GM21381 (cell line): ENCODE data around the gene ANKS6.

Experiments
- ATAC-seq: cut with Tn5 transposase; IDR thresholded peaks from one replicate; pipeline ENCODE4 v1.9.1; 2021; ENCODE audit warnings: mild to moderate bottlenecking, moderate library complexity; ENCODE audit not compliant: unreplicated experiment

The ANKS6 gene

DNA sequence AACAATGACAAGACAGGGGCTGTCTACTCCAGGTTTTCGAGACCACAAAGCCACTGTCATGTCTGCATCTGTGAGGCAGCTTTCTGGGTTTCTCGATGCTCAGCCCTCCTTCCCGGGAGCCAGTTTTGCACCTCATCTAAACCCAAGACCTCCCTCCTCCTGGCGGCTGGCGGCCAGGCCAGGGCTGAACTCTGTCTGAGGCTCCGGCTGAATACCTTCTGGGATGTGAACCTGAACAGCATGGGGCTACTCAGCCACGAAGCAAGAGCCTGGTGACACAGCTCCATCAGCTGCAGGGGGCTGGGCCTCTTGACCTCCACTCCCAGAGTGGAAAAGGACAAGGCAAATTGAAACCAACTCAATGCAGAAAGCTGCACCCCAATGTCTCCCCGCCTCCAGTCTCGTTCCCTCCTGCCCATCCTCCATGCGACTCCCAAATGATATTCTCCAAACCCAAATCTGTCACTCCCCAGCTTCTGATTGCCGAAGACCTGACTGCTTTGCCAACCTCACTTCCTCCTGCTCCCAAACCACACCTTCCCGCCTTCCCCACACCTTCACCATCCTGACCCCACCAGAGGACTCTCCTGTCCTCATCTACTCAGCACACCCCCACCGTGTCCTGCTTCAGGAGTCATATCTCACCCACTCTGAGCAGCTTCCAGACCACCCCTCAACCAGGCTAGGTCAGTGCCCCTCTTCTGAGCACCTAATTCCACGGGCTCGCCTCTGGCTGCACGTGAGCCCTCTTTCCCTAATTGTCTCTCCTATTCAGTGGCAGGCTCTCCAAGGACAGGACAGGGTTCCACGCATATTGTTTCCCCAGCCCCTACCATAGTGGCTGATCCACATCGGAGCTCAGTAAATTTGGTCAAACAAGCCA, 4.5 kb downstream of the ANKS6 start:
- ATAC-seq, result no peak

DNA sequence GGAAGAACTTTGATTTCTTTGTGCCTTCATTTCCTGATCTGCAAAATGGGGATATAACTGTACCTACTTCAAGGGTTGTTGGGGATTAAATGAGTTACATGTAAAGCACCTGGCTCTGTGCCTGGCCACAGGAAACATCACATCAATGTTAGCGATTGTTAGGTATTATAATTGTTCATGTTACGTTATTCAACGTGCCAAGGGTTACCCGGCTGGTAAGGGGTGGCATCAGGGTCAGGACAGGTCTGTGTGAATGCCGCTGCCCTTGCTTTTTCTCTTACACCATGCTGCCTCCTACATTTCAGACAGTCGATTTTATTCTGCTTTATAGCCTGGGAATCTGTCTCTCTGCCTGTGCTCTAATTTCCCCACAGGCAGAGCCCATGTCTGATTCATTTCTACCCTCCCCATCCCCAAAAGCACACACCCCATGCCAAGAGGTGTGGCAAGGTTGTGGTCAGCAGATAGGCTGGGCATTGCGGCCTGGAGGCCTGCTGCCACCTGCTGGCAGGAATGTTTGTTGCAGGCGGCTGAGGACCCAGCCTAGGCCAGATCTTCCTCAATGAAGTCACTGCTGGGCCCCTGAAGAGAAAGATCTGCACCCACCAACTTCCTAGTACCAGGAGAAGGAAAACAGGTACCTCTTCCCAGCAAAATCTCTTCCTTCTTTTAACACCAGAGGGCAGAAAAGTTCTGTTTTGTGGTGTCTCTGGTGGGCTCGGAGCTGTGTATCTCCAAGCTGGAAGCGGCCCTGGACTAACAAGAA, 5.3 kb downstream of the ANKS6 start:
- ATAC-seq, result peak; percentile 66

DNA sequence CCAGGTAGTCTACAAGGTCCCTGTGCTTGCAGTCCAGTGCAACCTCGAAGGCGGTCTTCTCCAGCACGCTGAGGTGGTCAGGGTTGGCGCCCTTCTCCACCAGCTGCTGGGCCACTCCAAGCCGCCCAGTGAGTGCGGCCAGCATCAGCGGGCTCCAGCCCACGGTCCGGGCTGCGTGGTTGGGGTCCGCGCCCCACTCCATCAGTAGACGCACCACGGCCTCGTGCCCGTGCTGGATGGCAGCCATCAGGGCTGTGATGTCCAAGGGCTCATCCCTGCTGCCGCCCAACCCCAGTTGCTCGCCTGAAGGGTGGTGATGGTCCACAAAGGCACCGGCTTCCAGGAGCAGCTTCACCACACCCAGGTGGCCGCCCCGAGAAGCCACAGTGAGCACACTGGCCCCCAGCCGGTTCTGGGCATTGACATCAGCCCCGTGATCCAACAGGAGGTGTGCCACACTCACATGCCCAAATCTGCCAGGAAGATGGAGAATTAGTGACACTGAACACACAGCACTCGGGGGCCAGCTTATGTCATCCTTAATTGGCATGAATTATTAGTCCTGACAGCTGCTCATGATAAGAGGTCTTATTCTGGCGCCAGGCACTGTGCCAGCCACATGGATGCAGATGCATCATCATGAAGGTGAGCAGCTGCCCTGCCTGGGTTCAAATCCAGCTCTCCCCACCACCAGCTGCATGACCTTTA, 6.1 kb downstream of the ANKS6 start:
- no peak for ATAC-seq

DNA sequence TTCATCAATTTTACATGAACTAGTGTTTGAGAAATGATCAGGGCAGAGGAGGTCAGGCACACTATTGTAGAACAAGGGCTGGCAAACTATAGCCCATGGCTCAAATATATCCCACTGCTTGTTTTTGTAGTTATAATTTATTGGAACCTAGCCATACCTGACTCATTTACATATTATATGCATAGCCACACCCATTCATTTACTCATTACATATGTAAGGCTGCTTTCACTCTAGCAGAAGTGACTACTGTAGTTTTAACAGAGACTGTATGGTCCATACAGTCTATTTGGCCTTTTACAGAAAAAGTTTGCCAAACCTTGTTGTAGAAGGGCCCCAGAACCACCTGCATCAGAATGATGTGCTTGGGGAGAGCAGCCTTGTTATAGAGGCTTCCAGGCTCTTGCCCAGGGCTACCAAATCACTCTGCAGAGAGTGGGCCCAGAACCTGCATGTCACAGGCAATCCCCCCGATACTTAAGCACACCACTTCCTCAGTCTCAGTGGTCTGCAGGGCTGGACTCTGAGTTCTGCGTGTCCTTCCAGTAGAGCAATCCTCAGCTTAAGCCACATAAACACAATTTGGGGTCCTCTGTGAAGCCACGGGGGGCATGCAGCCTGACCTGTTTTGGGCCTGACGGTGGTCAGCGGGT, 6.7 kb downstream of the ANKS6 start:
- no peak for ATAC-seq

DNA sequence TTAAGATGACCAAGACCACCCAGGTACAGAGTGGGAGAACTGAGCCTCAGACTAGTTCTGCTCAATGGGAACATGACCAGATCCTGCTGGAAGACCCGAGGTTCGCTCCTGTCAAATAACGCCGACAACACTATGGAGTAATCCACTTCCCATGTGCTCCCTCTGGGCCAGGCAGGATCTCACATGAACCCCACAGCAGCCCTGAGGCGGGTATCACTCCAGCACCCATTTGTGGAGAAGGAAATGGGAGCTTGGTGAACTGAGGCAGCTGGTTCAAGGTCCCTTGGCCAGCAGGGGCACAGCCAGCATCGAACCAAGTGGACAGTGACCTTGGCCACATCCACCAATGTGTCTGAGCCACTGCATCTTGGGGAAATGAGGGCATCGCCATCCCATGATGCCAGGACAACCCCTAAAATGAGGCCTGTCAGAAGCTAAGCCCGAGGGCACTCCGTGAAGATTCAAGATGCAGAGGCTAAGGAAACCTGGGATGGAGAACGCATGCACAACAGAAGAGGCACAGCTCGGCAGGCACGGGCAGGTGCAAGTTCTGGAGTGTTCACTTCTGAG, 8.5 kb downstream of the ANKS6 start:
- ATAC-seq, result no peak

DNA sequence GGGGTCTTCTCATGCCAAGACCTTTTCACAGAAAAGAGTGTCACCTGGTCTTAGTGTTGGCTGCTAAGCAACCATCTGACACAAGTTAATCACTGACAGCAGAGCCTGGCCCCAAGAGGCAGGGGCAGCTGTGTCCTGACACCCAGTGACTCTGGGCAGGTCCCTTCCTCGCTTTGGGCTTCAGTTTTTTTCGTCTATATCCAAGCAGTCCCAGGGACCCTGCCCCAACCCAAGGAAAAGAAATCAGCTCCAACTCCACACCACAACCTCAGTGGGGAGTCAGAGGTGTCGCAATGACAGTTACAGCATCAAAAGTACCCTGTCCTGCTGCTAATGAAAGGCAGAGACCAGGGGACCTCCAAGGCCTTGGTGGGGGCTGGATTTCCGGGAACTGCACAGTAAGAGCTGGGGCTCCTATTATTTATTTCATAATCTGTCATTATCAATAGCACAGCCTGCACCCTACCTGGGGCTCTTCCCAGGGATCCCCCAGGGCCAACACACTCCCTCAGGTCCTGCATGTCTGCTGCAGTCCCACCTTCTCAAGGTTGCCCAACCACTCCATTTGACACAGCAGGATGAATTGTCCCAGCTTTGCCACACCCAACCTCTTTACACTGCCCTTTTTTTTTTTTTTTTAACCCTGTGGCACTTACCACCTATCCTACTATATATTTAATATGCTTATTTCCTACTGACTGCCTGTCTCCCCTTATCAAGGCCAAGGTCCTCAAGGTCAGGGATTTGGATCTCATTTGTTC, 9.4 kb downstream of the ANKS6 start:
- no peak for ATAC-seq

DNA sequence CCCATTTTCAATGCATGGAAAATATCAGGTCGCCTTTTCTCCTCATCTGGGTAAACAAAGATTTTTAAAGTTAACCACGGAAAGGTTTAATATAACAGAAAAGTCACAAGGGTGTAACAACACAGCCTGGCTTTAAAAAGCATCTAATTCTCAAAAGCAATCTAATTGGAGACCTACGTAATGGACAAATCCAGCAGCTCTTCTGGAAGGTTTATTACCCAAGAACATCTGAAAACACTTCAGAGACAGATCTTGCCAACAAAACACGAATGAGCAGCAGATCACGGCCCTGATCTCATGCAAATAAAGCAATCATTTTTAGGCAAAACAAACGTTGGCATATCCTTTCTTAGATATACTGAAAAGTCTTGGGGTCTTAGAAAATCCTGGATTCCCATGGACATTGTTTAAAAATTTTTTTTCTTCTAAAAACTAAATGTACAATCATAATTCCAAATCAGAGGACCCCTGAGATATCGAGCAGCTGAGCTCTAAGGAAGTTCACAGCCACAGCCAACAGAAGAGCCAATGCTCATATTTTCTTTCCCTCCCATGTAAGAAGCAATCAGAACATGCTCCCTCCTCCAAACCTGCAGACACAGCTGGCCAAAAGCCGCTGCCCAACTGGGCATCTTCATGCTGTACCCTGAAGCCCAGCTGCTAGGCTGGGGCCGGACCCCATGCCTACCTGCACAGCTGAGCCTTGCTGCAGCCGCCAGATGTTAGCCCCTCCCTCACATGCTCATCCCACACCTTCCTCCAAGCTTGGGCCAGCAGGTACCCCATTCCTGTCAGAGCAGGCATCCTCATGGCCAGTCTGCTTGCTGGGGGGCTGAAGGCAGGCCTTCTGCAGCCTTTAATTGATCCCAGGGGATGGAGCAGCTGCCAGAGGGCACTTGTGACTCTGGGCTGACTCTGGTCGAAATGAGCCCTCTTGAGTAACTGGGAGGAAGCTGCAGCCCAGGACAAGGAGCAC, 11.2 kb downstream of the ANKS6 start:
- no peak for ATAC-seq

DNA sequence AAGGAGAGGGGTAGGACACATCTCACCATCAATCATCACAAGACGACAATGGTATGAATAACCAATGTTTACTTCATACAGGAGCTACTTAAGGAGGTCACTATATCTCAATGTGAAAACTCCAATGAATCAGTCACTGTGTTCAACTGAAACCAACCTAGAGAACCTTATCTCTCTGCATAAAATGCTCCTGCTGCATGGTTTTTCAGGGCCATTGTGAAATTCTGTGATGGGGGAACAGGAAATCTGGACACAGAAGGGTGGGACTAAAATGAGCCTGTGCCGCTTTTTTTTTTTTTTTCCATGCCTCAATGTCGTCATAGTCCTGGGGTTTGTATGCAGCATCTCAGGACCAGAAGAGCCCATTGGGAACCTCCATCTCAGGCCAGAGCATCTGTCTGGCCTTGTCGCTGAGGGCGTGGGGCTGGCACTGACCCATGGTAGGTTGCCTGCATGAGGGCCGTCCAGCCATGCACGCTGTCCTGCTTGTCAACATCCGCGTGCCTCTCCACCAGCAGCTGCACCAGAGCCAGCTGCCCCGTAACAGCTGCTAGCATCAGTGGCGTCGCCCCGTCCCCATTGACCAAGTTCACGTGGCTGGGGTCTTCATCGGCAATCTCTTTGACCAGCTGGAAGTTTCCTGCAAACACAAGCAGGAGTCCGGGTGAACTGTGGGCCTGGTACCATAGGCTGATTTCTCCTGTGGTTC, 12.7 kb downstream of the ANKS6 start:
- ATAC-seq, result no peak

DNA sequence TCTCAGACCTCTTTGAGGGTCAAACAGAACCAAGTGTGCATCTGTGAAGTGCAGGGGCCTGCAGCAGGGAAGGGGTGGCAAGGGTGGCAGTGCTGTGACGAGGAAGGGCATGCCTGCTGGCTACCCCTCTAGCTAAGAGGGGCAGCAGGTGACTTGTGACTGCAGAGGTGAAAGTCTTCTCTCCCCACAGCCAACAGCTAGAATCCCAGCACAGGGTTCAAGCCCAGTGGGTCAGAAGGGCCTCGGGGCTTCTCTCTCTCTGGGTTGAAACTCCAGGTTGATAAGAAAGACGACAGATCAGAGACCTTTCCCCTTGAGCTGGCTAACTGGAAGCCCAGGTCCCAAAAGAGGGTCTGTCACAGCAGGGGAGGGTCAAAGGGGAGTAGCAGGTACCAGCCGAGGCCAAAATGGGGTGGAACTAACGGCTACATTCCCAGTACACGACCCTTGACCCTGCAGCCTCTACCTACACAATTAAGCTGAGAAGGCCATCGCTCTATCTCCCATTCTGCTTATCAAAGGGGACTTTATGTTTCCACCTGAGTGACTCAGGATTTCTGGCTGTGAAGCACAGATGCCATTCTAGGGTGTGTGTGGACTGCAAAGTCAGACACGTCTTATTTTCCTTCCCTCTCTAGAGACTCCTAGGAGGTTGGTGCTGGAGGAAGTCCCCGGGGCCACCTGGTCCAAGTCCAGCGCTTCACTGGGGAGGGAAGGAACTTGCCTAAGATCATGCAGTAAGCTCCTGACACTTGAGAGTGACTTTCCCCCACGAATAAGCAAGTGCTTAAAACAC, 14.6 kb downstream of the ANKS6 start:
- ATAC-seq, result no peak

DNA sequence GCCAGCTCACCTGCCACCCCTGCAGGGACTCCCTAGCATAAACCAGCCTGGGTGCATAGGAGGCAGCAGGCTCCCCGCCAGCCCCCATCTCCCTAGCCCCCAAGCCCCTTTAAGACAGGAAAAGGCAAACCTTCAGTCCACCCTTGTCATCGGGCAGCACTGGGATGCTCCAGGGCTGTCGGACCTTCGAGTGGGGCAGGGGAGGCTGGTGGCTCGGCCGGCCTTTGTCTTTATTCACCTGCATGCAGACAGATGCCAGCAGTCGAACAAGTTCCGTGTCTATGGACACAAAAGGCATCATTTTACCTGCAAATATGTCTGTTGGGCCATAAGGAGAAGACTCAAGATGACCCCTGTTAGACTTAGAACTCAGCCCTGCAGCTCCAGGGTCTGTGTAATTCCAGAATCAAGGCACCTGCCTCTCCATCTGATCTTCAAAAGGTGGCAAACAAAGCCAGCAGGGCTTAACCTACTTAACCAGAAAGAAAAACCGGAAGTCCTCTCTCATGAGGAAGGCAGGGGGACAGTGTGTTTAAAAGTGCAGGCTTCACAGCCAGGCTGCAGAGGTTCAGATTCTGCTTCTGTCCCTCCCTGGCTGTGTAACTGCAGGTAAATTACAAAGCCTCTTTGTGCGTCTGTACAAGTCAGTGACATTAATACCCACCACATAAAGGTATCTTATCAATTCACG, 16.2 kb downstream of the ANKS6 start:
- no peak for ATAC-seq

DNA sequence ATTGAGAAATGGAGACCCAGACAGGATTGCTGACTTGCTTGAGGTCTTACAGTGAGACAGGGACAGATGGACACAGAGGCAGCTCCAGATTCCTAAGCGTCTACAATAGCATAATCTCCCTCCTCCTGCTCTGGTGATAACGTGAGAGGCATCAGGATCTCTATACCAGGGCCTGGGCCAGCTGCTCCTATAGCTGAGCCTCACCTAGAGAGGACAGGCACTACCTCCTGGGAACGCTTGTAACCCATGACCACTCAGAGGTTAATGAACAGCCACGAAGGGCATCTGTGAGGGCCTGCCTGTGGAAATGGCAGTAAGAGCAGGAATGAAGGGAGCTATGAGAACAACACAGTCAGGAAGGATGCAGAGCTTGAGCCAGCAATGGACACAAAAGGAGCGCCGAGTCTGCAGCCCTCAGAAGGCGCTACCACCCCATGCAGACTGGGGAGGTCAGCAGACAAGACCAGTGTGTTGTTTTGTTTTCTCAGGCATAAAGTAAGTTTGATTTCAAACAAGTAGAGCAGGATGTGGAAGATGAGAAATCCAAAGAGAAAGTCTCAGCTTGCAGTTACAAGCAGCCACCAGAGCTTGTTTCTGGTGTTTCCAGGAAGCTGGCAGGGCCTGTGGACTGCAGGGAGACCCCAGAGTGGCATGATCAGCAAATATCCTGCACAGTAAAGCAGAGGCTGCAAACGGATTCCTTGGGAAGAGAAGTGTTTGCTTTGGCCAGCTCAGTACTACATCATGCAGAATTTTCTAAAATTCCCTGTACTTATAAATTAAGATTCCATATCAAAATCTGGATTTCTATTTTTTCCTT, 17.4 kb downstream of the ANKS6 start:
- no peak for ATAC-seq

DNA sequence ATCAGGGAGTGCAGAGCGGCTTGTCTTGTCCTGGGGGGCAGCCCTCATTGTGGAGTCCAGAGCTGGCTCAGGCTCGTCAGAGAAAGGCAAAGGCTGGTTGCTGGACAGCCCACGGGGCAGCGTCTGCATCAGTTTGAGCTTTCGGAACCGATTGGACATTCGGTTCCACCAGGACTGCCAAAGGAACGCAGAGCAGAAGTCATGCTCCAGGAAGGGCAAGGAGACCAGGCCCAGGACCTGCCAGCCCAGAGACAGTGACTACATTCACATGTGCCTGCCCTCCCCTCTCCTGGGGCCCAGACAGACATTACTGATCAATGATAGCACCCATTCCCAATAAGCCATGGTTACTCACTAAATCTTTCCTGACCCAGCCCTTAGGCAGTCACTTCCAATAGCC, 18.1 kb downstream of the ANKS6 start:
- no peak for ATAC-seq

DNA sequence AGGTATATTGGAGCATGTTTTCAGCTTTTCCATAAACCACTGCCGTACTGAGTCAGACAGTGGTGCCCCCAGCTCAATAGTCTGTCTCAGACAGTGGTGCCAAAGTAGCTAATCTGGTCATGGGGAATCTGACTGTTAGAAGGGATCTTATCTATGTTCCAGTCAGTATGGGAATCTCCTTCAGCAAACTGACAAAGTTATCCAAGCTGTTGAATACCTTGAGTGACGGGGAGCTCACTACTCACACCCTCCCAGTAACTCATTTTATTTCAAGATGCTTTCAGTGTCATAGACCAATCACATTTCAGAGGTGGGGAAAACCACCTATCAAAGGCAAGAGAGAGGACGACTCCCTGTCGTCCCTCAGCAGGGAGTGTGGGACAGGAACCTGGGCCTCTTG, 18.7 kb downstream of the ANKS6 start:
- ATAC-seq, result no peak

DNA sequence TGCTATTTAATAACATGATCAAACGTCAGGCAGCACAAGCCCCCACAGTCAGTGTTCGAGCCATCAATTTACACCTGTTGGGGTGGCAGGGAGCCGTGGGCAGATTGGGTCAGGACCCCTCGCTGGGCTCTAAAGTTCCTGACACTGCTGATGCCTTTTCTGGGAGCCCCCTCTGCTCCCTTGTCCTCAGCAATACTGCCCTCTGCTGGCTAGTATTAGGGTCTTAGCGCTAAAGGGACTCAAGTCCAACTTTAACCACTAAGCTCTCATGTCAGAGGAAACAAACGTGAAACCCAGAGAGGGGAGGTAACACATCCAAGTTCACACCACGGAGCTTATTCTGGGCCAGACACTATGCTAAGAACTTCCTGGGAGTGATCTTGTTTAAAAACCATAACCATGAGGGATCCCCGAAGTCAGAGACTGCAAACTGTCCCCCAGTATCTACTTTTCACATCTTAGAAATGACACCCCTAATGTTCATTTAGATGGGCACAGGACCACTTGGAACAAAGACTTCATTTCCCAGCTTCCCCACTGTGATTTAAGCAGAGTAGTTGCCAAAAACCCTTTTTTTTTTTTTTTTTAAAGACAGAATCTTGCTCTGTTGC, 20.4 kb downstream of the ANKS6 start:
- ATAC-seq, result no peak

DNA sequence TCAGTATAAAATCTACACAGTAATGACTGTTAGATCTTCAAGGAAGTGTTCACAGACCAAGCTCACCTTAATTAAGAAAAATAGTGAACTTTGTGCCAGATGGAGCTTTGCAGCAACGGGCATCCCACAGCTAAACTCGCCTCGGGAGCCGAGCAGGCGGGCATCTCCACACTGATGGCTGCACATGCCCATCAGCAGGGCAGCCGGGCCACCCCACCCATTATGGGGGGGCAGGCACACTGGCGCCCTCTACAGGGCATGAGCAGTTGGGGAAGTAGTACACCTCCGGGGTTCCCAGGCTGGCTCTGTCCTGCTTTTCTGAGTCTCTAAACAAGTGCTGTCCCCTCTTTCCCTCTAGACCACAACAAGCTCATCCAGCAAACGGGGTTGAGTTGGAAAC, 21.6 kb downstream of the ANKS6 start:
- ATAC-seq, result no peak

DNA sequence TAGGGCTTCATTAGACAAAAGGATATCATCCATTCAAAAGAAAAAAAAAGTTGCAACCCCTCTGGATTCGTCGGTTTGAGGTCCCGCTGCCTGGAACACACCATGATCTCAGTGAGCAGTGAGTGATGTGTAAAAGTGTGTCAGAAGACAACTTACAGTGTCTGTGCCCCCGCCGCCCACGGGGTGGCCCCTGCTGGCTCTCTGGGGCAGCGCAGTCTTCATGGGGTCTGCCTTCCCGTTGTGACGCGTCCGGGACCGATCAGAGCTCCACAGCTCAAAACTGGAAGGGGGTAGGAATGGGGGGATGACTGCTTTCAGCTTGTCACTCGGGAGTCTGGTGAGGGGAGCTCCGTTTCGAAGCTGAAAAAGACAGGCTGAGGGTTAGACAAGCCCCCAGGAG, 22.6 kb downstream of the ANKS6 start:
- ATAC-seq, result no peak
